Measurements from ENCODE around the gene RASA3. TPM values are rescaled to one million over a fixed set of nuclear protein-coding genes. Genes with fewer than 3 reads are reported as not detected.

RASA3 gene
- total RNA-seq, 1 donor from 2014 or later, result 2.6 TPM

- no peaks in the 10 kb centered on the region for H3K27me3 ChIP-seq (ENCODE audit: control insufficient read depth, insufficient read depth, low read length)
- TF ChIP-seq, protein P1, sequence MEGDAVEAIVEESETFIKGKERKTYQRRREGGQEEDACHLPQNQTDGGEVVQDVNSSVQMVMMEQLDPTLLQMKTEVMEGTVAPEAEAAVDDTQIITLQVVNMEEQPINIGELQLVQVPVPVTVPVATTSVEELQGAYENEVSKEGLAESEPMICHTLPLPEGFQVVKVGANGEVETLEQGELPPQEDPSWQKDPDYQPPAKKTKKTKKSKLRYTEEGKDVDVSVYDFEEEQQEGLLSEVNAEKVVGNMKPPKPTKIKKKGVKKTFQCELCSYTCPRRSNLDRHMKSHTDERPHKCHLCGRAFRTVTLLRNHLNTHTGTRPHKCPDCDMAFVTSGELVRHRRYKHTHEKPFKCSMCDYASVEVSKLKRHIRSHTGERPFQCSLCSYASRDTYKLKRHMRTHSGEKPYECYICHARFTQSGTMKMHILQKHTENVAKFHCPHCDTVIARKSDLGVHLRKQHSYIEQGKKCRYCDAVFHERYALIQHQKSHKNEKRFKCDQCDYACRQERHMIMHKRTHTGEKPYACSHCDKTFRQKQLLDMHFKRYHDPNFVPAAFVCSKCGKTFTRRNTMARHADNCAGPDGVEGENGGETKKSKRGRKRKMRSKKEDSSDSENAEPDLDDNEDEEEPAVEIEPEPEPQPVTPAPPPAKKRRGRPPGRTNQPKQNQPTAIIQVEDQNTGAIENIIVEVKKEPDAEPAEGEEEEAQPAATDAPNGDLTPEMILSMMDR (IDR thresholded peaks at IDR 0.05; ENCODE audit: insufficient read depth, low read length, severe bottlenecking), result no peak
- FAIRE-seq (no peak), DNase-seq (ENCODE audit: low read depth) (no peak)
- no peak overlapping the region for H3K4me3 ChIP-seq (ENCODE audit: low read depth, low read length)
- no peaks in the 10 kb centered on the region for H3K36me3 ChIP-seq (ENCODE audit: control insufficient read depth, insufficient read depth, low read length)
Measured at GRCh38 chr13:114007566-114007965, 124.9 kb downstream of the RASA3 start.

DNA sequence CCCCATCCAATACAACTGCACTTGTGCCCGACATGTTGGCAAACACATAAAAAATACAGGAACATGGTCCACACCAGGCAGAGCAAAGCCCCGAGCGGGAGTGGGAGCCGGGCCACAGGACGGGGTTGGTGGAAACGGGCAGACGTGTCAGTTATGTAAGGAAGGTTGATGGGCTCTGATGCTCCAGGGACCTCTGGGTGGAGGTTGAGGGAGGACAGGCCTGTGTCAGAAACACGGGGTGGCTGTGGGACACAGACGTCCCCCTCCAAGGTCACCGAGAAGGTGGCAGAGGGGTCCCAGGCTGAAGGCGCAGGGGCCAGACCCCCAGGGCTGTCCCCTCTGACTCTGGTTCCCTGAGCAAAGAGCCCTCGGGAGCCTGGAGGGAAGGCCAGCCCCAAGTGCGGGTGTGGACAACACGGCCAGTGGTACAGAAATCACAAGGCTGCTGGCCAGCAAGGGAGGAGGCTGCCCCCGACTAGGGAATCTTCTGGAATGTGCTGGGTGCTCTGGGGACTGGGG, 127.2 kb downstream of the RASA3 start:
- H3K27me3 ChIP-seq (ENCODE audit: control insufficient read depth, insufficient read depth, low read length), result no peaks in the 10 kb centered on the region
- FAIRE-seq, result no peak
- TF ChIP-seq, protein P1 (IDR thresholded peaks at IDR 0.05; ENCODE audit: insufficient read depth, low read length, severe bottlenecking), result no peak

DNA sequence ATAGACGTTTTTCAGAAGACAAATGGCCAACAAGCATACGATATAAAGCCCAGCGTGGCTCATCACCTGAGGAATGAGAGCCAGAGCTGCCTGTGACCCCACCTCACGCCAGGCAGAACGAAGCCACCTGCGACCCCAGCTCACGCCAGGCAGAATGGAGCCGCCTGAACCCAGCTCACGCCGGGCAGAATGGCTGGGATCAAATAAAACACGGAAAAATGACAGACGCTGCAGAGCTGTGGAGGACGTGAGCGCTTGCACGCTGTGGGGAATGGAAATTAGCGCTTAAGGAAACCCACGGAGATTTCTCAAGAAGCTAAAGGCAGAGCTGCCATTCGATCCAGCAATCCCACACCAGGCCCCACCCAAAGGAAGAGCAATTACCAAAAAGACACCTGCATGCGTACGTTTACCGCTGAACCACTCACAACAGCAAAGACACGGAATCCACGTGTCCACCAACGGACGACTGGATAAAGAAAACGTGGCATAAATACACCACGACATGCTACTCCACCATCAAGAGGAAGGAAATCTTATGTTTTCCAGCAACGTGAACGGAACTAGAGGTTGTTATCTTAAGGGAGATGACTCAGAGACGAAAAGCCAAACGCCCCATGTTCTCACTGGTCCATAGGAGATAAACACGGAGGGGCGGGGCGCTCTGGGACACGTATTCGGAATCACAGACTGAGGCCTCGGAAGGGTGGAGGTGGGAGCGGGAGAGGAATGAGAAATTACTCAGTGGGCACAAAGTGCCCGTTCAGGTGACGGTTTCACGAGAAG, 127.8 kb downstream of the RASA3 start:
- no peaks in the 10 kb centered on the region for H3K36me3 ChIP-seq (ENCODE audit: control insufficient read depth, insufficient read depth, low read length)
- H3K27me3 ChIP-seq (ENCODE audit: control insufficient read depth, insufficient read depth, low read length), result no peaks in the 10 kb centered on the region
- no peak overlapping the region for H3K4me3 ChIP-seq (ENCODE audit: low read depth, low read length)
- FAIRE-seq (peak; percentile 7), DNase-seq (ENCODE audit: low read depth) (no peak)
- TF ChIP-seq, protein P1 (IDR thresholded peaks at IDR 0.05; ENCODE audit: insufficient read depth, low read length, severe bottlenecking), result no peak

More for the DNA sequence above, 127.2 kb downstream of the RASA3 start:
- no peak for DNase-seq (ENCODE audit: low read depth)
- no peak overlapping the region for H3K4me3 ChIP-seq (ENCODE audit: low read depth, low read length)
- H3K36me3 ChIP-seq (ENCODE audit: control insufficient read depth, insufficient read depth, low read length), result no peaks in the 10 kb centered on the region

GRCh38 chr13:114002771-114003321, 129.6 kb downstream of the RASA3 start:
- Histone ChIP-seq H3K36me3 (ENCODE audit: control insufficient read depth, insufficient read depth, low read length) (no peaks in the 10 kb centered on the region), H3K4me3 (ENCODE audit: low read depth, low read length) (no peak overlapping the region), H3K27me3 (ENCODE audit: control insufficient read depth, insufficient read depth, low read length) (no peaks in the 10 kb centered on the region)
- TF ChIP-seq, protein P1 (IDR thresholded peaks at IDR 0.05; ENCODE audit: insufficient read depth, low read length, severe bottlenecking), result no peak
- no peak for DNase-seq (ENCODE audit: low read depth)
- no peak for FAIRE-seq

- TF ChIP-seq, protein P1 (IDR thresholded peaks at IDR 0.05; ENCODE audit: insufficient read depth, low read length, severe bottlenecking), result no peak
- Histone ChIP-seq H3K27me3 (ENCODE audit: control insufficient read depth, insufficient read depth, low read length) (no peaks in the 10 kb centered on the region), H3K36me3 (ENCODE audit: control insufficient read depth, insufficient read depth, low read length) (no peaks in the 10 kb centered on the region), H3K4me3 (ENCODE audit: low read depth, low read length) (no peak overlapping the region)
- FAIRE-seq, result no peak
- DNase-seq (ENCODE audit: low read depth), result no peak
Measured at GRCh38 chr13:114002009-114002544, 130.3 kb downstream of the RASA3 start.

Data from bronchial epithelial cell (primary cell).